IPS-18a (cell line): ENCODE results near the gene INSM1.

Source experiments
- H3K27ac ChIP-seq: one replicate; pipeline ENCODE4 v1.5.1; 2013; ENCODE audit warnings: low read length
- H3K27me3 ChIP-seq: one replicate; pipeline ENCODE4 v1.6.1; 2013; ENCODE audit warnings: mild to moderate bottlenecking, low read length; ENCODE audit not compliant: control insufficient read depth, insufficient read depth
- H3K36me3 ChIP-seq: one replicate; pipeline ENCODE4 v1.6.1; 2013; ENCODE audit warnings: low read depth, low read length; ENCODE audit not compliant: control insufficient read depth
- H3K4me1 ChIP-seq: one replicate; pipeline ENCODE4 v1.6.1; 2013; ENCODE audit warnings: low read depth, low read length; ENCODE audit not compliant: control insufficient read depth
- H3K4me3 ChIP-seq: one replicate; pipeline ENCODE4 v1.5.1; 2013; ENCODE audit warnings: low read length
- H3K9ac ChIP-seq: one replicate; pipeline ENCODE4 v1.6.1; 2013; ENCODE audit warnings: mild to moderate bottlenecking, low read length, moderate library complexity
- H3K9me3 ChIP-seq: one replicate; pipeline ENCODE4 v1.6.1; 2013; ENCODE audit warnings: low read depth, low read length; ENCODE audit not compliant: control insufficient read depth

INSM1 gene

GRCh38 chr20:20367575-20368417, at the start of gene INSM1:
Gene INSM1 (plus strand): TSS chr20:20368104. CDS start chr20:20368268, 164 bp downstream.
- H3K4me1 ChIP-seq, result peaks cover 40% of the 10 kb centered on the region
- no peaks in the 10 kb centered on the region for H3K9me3 ChIP-seq
- peak within 1 kb of the TSS; percentile 64 for H3K4me3 ChIP-seq
- peak within 1 kb of the TSS; percentile 36 for H3K9ac ChIP-seq
- peaks cover 93% of the 10 kb centered on the region for H3K27me3 ChIP-seq
- H3K36me3 ChIP-seq, result no peaks in the 10 kb centered on the region
- H3K27ac ChIP-seq, result no peak within 1 kb of the TSS

GRCh38 chr20:20318365-20319161, 49.3 kb upstream of the INSM1 start:
- H3K36me3 ChIP-seq, result no peaks in the 10 kb centered on the region
- H3K27ac ChIP-seq, result no peak overlapping the region
- no peaks in the 10 kb centered on the region for H3K4me1 ChIP-seq
- no peak overlapping the region for H3K4me3 ChIP-seq
- no peaks in the 10 kb centered on the region for H3K27me3 ChIP-seq
- H3K9ac ChIP-seq, result no peak overlapping the region
- no peaks in the 10 kb centered on the region for H3K9me3 ChIP-seq

GRCh38 chr20:20321134-20321533, 46.8 kb upstream of the INSM1 start:
- H3K4me1 ChIP-seq, result no peaks in the 10 kb centered on the region
- no peaks in the 10 kb centered on the region for H3K36me3 ChIP-seq
- H3K27ac ChIP-seq, result no peak overlapping the region
- H3K9me3 ChIP-seq, result no peaks in the 10 kb centered on the region
- H3K27me3 ChIP-seq, result no peaks in the 10 kb centered on the region
- no peak overlapping the region for H3K4me3 ChIP-seq
- H3K9ac ChIP-seq, result no peak overlapping the region

- no peak overlapping the region for H3K4me3 ChIP-seq
- no peaks in the 10 kb centered on the region for H3K36me3 ChIP-seq
- H3K27ac ChIP-seq, result no peak overlapping the region
- no peak overlapping the region for H3K9ac ChIP-seq
- H3K27me3 ChIP-seq, result no peaks in the 10 kb centered on the region
- H3K9me3 ChIP-seq, result no peaks in the 10 kb centered on the region
- no peaks in the 10 kb centered on the region for H3K4me1 ChIP-seq
Measured at GRCh38 chr20:20321917-20322316, 46.0 kb upstream of the INSM1 start.

GRCh38 chr20:20322912-20323311, 45.0 kb upstream of the INSM1 start:
- H3K9me3 ChIP-seq, result no peaks in the 10 kb centered on the region
- no peaks in the 10 kb centered on the region for H3K36me3 ChIP-seq
- no peak overlapping the region for H3K27ac ChIP-seq
- H3K4me3 ChIP-seq, result no peak overlapping the region
- no peak overlapping the region for H3K9ac ChIP-seq
- no peaks in the 10 kb centered on the region for H3K27me3 ChIP-seq
- no peaks in the 10 kb centered on the region for H3K4me1 ChIP-seq

- H3K27ac ChIP-seq, result no peak overlapping the region
- H3K4me3 ChIP-seq, result no peak overlapping the region
- no peaks in the 10 kb centered on the region for H3K36me3 ChIP-seq
- no peaks in the 10 kb centered on the region for H3K9me3 ChIP-seq
- H3K27me3 ChIP-seq, result no peaks in the 10 kb centered on the region
- H3K9ac ChIP-seq, result no peak overlapping the region
- no peaks in the 10 kb centered on the region for H3K4me1 ChIP-seq
Measured at GRCh38 chr20:20327746-20328145, 40.2 kb upstream of the INSM1 start.

- H3K9ac ChIP-seq, result no peak overlapping the region
- no peaks in the 10 kb centered on the region for H3K9me3 ChIP-seq
- no peaks in the 10 kb centered on the region for H3K27me3 ChIP-seq
- H3K4me1 ChIP-seq, result no peaks in the 10 kb centered on the region
- H3K36me3 ChIP-seq, result no peaks in the 10 kb centered on the region
- H3K27ac ChIP-seq, result no peak overlapping the region
- no peak overlapping the region for H3K4me3 ChIP-seq
Measured at GRCh38 chr20:20329564-20329963, 38.3 kb upstream of the INSM1 start.

GRCh38 chr20:20331156-20331555, 36.7 kb upstream of the INSM1 start:
- no peaks in the 10 kb centered on the region for H3K27me3 ChIP-seq

GRCh38 chr20:20331817-20332216, 36.1 kb upstream of the INSM1 start:
- Histone ChIP-seq H3K4me3 (no peak overlapping the region), H3K9ac (no peak overlapping the region), H3K27me3 (no peaks in the 10 kb centered on the region), H3K36me3 (no peaks in the 10 kb centered on the region), H3K27ac (no peak overlapping the region), H3K4me1 (no peaks in the 10 kb centered on the region), H3K9me3 (no peaks in the 10 kb centered on the region)

More at GRCh38 chr20:20331156-20331555, 36.7 kb upstream of the INSM1 start:
- Histone ChIP-seq H3K36me3 (no peaks in the 10 kb centered on the region), H3K9me3 (no peaks in the 10 kb centered on the region), H3K4me1 (no peaks in the 10 kb centered on the region), H3K4me3 (no peak overlapping the region), H3K27ac (no peak overlapping the region), H3K9ac (no peak overlapping the region)

GRCh38 chr20:20333866-20334265, 34.0 kb upstream of the INSM1 start:
- Histone ChIP-seq H3K27ac (no peak overlapping the region), H3K4me1 (no peaks in the 10 kb centered on the region), H3K9me3 (no peaks in the 10 kb centered on the region), H3K9ac (no peak overlapping the region), H3K4me3 (no peak overlapping the region), H3K36me3 (no peaks in the 10 kb centered on the region), H3K27me3 (no peaks in the 10 kb centered on the region)

- no peak overlapping the region for H3K4me3 ChIP-seq
- no peaks in the 10 kb centered on the region for H3K9me3 ChIP-seq
- no peaks in the 10 kb centered on the region for H3K36me3 ChIP-seq
- no peaks in the 10 kb centered on the region for H3K4me1 ChIP-seq
- no peak overlapping the region for H3K9ac ChIP-seq
- H3K27me3 ChIP-seq, result no peaks in the 10 kb centered on the region
- H3K27ac ChIP-seq, result no peak overlapping the region
Measured at GRCh38 chr20:20334489-20334888, 33.4 kb upstream of the INSM1 start.
